GM19193 (cell line): ENCODE data around the gene TSPO2.

Experiments used
- POLR2A ChIP-seq: IDR thresholded peaks from 4 replicates; pipeline ENCODE4 v1.6.1; 2011; ENCODE audit not compliant: insufficient read depth, insufficient read length; ENCODE audit errors: extremely low read depth

TSPO2 gene

DNA sequence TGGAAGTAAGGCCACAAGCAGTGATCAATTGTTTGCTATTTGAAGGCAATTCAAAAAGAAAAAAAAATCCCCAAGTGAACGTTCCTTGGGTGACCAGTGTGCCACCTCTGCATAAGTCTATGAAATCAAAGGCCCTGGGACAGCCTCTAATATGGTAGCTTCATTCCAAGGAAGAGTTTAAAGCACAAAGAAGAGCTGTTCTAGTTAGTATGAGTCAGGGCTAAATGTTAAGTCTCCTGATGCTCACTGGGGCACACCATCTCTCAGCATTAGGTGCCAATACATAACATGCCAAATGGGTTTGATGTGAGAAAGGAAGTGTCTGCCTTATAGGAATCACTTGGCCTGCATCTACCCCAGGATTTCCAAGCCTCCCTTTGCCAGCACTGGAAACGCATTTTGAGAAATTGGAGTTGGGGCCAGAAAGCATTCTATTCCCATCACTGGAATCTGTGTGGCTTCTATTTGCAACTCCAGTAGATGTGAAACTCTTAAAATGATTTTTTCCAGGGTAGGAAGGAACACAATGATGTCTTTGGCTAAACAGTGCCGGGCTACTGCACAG is 16.2 kb upstream of the TSPO2 start:
- TF ChIP-seq POLR2A: no peak

DNA sequence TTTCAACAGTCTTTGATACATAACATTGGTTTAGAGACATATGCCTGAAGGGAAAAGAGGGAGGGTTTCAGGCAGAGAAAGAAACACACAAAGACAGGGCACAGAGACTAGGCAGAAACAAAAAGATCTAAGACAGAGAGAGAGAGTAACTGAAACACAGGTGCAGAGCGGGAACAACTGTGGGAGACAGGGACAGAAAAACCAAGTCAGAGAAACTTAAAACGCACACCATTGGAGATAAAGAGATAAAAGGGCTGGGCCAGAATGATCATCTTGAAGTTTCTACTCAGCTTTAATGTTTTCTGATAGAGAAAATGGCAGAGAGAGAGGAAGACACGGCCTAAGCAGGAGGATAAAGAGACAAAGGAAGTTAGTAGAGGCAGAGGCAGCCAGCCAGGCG is 15.0 kb upstream of the TSPO2 start:
- no peak for TF ChIP-seq POLR2A

GRCh38 chr6:41027799-41028560 is 14.3 kb upstream of the TSPO2 start:
- TF ChIP-seq POLR2A: peak; percentile 59

DNA sequence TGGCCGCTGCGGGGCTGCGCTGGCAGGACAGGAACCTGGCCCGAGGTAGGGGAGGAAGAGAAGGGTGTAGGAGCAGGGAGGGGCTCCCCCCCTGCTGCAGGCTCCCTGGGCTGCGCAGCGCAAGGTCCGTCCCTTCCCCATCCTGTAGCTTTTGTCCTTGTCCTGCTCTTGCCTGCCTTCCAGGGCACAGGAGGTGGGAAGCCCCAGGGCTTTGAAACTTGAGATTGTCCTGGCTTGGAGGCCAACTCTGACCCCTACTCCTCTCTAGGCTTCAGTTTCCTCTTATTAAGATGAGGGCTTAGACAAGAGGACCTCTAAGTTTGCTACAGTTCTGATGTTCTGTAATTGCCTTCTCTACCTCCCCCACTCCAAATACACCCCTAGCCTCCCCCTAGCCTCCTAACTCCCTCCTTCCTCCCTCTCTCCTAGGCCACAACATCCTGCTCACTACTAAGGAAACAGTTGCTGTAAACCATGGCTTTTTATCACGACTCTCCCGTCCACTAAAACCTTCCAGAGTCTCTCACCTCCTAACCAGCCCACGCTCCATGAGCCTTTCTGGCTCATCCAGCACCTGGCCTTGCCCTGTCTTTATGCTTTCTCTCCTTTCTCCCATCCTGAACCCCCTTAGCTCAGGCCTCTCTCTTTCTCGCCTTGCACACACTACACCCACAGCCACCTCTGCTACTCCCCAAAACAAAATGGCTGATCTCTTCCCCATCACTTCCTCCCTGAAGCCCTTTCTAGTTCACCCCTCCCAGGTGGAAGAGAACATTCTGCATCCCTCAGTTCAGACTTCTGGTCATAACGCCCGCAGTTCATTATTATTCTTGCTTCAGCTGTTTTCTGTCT is 13.5 kb upstream of the TSPO2 start:
- TF ChIP-seq POLR2A: no peak

DNA sequence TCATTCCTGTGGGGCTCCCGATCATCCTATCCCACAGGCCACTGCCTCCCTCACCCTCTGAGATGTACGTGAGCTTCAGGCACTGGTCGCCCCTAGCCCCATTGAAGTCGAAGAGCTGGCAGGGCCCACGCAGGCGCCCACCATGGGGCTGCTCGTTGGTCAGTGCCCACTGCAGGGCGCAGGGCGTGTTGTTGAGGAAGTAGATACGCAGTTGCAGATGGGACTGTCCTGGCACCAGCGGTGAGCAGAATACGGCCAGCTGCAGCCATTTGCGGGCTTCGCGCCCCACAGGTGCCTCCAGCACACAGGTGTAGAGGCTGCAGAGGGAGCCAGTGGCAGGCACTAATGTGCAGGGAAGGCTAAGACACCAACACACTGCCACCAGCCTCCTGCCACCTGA is 9.4 kb upstream of the TSPO2 start:
- TF ChIP-seq POLR2A: no peak

- no peak for TF ChIP-seq POLR2A
Measured at GRCh38 chr6:41033776-41034175, 8.5 kb upstream of the TSPO2 start.

DNA sequence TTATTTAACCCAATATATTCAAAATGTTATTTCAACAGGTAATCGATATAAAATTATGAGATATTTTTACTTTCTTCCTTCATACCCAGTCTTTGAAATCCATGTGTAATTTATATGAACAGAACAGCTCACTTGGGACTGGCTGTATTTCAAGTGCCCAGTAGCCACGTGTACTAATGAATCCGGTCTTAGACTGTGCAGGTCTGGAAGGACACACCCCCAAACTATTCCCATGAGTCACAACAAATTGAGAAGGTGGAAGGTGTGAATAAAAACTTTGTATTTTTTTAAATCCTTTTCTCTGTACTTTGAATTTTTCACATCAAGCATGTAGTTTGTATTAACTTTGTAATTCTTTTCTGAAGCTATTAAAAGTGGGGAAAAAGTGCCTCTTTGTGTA is 6.1 kb upstream of the TSPO2 start:
- TF ChIP-seq POLR2A: no peak

GRCh38 chr6:41036601-41037000 is 5.7 kb upstream of the TSPO2 start:
- TF ChIP-seq POLR2A: no peak

DNA sequence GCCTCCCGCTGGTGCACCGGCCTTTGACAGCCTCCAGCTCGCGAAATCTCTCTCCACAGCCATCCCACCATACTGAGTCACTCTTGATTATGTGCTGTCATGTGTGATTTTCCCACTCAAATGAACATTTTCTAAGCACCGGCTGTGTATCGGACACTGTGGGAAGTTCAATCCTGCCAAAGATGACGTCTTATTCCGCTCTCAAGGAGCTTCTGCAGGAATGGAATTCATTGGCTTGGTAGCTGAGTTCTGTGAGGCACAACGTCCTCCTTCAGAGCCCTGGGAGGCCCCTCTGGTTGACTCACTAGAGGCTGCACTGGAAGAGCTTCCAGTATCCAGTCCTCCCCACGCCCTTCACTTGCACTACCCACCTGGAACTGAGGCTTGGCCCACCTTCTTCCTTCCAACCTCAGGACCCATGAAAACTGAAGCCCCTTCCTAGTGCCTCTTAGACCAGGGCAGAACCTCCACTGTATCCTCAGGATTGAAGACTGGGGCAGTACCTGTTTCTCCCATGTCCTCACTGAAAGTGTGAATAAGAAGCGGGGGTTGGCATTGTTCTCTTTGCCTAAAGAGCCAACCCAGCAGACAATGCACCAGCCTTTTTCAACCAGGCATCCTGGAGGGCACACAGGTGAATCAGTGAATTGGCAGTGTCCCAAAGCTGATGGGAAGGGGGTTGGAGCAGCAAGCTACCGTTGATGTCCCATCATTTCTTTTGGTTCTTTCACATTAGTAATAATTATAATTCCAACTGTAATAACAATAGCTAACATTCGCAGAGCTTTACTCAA is 5.0 kb upstream of the TSPO2 start:
- TF ChIP-seq POLR2A: no peak

DNA sequence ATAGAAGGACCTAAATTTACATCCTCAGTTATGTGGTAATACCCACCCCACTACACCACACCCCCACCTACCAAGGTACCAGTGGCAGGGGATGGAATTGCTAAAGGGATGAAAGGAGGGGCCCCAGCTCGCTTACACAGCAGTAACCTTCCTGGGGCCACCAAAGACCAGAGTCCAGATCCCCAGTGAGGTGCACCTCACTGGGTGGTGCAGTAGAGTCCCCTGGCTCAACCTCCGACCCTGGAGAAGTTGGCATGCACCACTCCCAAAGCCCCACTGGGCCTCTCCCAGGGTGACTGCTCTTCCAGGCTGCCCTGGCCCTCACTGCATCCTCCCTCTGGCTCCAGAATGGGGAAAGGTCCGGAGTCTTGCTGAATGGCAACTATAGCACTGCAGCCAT is 4.1 kb upstream of the TSPO2 start:
- TF ChIP-seq POLR2A: no peak

DNA sequence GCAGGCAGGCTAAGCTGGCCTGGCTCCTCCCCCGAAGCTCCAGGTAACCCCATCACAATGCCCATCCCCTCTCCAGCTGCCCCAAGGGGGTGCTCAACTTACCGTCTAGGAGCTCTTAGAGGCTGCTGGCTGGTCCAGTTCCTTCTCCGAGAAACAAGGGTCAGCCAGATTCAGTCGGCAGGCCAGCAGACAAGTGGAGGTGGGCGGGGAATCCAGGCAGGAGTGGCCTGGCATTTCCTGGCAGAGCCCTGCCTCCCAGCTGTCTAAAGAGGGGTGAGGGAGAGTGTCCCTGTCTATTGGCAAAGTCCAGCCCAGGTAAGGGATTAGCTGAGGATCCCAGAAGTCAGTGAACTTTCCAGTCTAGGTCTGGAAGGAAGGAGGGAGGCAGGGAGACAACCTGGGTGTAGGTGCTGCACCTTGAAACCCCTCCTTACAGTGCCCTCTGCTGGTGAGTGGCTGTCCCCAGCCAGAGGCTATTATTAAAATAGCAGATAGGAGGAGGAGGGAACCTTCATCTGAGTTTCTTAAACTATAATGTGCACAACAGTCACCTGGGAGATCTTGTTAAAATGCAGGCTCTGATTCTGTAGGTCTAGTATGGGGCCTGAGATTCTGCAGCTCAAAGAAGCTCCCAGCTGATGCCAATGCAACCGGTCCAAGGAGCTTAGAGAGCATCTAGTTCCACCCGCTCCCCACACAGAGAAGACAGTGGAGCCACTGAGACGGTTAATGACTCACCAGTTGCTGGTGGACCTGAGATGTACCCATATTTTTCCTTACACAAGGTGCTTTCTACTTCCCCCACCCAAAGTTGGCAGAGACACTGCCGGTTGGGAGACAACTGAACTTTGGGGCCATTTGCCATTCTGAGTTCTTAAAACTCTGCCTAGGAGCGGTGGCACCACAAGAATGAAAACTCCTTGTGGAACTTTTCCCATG is 2.9 kb upstream of the TSPO2 start, which contains the start of gene UNC5CL:
TSS of gene UNC5CL (minus strand) at position 162 of the 939 bp plus-strand sequence. CDS start 4,147 bp downstream, outside the sequence.
- TF ChIP-seq POLR2A: no peak

GRCh38 chr6:41040101-41040939 is 1.9 kb upstream of the TSPO2 start:
- TF ChIP-seq POLR2A: no peak
